GM19240 (cell line): ENCODE results near the gene ARMC7.
"Not testable (repeated sequence)": the region's sequence is repeated elsewhere in the genome, so short reads cannot be mapped to it uniquely, and the experiment has no call there.

Experiments used
- DNase-seq: peaks from one replicate; pipeline ENCODE4 v3.0.0; 2011; ENCODE audit warnings: low spot score; ENCODE audit not compliant: insufficient read length

The ARMC7 gene

DNA sequence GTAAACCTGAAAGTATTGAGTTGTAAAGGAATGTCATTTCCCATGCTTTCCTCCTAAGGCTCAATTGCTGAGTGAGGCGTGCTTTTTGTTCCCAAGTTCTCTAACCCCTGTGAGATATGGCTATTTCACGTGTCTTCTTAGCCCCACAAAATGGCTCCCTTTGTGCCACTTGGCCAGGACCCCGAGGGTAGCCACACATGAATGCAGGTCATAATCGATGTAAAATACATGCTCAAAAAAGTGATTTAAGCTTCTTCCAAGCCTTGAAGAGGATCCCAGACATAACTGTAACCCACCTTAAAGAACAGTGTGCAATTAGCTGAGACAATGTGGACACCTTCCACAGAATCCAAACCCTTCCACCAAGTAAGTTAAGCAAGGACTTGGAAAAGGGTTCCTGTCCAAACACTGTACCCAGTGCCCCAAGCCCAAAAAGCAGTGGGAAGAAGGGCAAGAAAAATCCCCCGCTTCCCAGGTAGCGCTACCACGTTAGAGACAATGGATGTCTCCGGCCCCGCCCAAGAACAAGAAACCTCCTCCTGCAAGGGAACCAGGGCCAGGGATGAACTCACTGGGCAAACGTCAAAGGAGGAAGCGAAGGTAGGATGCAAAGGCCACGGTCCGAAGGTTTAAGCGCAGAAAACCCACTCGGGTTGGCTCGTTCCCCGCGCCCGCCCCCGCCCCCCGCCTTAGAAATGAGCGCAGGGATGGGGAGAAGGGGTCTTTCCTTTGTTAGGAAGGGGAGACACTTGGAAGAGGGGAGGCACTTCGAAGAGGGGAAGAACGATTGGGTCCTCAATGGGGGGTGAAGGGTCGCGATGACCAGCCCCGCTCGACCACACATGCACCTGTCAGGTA lies 43.4 kb downstream of the ARMC7 start:
- no peak for DNase-seq

DNA sequence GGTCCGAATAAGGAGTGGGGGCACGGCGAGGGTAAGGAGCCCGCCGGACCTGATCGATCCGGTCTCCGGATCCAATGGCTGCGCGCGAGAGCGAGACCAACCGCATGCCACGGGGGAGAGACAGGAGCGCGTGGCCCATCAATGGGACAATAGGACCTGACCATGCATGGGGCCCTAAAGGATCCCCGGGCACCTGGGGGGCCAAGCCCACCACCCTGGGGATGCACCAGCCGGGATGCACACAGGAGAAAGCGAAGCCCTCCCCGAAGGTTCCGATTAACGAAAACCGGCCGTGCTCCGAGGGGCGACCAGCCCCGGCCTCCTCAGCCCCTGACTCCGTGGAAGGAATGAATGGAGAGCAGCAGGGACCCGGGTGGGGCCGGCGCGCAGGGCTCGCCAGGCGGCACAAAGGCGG lies 44.0 kb downstream of the ARMC7 start:
- DNase-seq: no peak

DNA sequence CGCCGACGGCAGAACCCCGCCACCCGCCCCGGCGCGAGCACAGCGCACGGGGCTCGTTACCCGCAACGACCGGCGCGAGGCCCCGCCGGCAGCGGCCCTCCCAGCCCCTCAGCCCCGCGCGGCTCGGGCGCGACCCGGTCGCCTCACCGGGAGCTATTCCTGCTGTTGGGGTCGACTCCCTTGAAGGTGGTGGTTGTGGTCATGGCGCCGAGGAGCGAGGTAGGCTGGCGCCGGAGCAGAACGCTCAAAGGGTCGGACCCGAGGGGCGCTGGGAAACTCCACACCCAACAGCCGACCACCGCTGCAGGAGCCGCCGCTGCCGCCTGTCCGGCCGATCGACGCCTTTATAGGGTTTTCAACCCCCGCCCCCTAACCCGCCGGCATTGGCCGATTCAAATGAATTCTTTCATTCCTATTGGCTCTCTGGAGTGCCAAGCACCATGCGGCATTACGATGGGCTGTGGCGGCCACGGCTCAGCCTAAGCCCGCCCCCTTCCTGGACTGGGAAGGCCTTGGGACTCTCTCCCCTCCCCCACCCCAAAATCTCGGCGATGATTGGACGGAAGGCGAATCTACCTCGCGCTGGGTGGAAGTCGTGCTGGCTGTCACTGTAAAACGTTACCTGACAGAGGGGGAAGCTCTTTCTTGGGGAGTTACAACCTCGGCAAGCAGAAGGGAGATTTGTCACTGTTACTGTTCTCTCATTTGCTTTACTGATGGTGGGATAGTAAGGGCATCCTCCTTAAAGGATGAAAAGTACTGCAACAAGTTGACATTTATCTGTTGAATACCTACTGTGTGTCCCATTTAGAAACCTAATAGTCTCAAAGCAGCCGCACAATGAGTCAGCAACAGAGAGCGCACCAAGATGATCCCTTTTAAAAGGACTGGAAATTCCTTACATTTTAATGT lies 44.7 kb downstream of the ARMC7 start, which contains the start of gene JPT1:
Gene JPT1 (minus strand): TSS at position 318 of the 912 bp plus-strand sequence. CDS start 115 bp downstream, at position 203.
- DNase-seq: peak; percentile 96

DNA sequence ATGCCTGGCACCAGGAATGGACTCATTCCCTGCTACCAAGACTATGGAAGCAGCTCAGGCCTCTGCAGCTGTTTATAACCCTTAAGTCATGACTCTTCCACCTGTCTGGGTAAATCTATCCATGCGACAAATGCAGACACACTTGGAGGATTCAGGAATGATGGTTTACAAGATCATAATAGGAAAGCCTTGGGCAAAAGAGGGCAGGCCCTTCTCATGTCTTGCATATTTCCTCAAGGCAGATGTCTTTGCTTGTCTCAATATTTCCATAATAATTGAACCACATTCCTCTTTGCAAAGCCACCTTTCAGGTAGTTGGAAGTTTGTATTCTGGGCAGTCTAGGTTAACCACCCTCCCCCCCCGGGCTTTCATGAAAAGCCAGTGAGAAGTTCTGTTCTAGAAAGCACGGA lies 45.4 kb downstream of the ARMC7 start:
- no peak for DNase-seq

DNA sequence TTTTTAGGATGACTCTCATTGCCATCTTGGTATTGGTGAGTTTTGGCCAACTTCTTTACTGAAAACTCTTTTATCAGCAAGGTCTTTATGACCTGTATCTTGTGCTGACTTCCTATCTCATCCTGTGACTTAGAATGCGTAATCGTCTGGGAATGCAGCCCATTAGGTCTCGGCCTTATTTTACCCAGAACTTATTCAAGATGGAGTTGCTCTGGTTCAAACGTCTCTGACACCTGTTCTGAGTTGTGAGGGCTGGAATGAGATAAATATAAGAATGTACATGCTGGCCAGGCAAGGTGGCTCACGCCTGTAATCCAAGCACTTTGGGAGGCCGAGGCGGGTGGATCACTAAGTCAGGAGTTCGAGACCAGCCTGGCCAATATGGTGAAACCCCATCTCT lies 48.7 kb downstream of the ARMC7 start:
- DNase-seq: not testable (repeated sequence)

DNA sequence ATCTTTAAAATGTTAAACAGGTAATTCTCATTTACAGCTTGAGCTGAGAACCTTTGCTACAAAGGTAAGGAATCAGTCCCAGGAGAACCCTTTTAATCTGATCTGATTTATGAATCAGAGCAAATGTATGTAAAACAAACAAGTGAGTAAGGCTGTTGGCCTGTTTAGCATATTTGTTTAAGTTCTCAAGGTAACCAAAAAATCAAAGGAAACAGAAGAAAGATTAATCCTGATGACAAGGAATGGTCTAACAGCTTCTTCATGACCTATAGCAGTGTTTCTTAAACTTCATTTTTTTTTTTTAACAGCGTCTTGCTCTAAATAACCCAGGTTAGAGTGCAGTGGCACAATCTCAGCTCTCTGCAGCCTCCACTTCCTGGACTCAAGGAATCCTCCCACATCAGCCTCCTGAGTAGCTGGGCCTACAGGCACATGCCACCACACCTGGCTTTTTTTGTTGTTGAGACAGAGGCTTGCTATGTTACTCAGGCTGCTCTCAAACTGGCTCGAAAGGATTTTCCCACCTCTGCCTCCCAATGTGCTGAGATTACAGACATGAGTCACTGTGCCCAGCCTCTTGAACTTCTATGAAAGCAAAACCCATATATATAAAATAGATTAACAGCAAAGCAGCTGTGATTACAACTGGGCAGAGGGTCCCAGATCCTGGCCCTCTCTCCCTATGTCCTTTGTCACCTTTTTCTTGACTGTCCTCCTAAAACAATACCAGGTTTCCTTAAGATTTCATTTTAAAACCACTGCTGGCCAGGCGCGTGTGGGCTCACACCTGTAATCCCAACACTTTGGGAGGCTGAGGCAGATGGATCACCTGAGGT lies 49.6 kb downstream of the ARMC7 start:
- no peak for DNase-seq

DNA sequence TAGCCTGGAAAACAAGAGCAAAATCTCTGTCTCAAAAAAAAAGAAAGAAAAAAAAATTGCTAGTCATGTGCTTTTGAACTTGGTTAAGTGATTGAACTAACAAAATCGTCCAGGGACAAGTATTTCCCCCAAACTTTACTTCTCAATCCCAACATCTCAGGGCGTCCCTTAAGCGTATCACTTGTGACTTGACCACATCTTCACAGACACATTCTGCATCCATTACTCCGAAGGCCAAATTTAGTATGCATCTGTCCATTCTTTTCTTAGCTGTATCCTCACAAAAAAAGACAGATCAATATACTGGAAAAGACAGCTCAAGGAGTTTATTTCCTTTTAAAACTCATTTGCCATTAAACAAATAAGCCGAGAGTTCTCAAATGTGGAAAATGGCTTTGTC lies 50.4 kb downstream of the ARMC7 start:
- no peak for DNase-seq

DNA sequence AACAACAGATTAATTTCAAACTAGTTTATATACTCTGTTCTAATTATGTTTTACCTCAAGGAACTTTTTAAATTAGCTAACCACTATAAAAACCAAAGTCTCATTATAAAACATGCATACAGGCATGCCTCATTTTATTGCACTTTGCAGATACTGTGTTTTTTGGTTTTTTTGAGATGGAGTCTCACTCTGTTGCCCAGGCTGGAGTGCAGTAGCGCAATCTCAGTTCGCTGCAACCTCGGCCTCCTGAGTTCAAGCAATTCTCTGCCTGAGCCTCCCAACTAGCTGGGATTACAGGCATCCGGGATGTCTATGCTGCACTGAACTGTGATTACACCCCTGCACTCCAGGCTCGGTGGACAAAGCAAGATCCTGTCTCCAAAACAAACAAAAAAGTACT lies 53.3 kb downstream of the ARMC7 start:
- no peak for DNase-seq

DNA sequence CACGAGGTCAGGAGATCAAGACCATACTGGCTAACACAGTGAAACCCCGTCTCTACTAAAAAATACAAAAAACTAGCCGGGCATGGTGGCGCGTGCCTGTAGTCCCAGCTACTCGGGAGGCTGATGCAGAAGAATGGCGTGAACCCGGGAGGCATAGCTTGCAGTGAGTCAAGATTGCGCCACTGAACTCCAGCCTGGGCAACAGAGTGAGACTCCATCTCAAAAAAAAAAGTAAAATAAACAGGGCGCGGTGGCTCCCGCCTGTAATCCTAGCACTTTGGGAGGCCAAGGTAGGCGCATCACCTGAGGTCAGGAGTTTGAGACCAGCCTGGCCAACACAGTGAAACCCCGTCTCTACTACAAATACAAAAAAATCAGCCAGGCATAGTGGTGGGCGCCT lies 54.8 kb downstream of the ARMC7 start:
- not testable (repeated sequence) for DNase-seq

DNA sequence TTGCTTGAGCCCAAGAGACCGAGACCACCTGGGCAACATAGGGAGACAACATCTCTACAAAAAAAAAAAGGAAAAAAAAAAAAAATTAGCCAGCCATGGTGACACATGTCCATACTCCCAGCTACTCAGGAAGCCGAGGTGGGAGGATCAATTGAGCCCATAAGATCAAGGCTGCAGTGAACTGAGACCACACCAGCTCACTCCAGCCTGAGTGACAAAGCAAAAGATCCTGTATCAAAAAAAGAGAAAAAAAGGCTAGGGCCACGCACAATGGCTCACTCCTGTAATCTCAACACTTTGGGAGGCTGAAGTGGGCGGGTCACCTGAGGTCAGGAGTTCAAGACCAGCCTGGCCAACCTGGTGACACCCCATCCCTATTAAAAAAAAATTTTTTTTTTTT lies 59.2 kb downstream of the ARMC7 start:
- DNase-seq: no peak

DNA sequence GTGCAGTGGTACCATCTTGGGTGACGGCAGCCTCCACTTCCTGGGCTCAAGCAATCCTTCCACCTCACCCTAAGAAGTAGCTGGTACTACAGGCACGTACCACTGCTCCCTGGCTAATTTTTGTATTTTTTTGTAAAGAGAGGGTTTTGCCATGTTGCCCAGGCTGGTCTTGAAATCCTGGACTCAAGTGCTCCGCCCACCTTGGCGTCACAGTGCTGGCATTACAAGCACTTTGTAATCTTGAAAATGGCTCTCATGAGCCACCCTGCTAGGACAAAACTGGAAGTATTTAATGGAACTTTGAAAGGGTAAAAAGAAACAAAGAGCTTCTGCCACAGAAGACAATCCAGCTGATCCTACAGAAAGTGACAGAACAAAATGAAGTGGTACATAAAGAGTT lies 63.8 kb downstream of the ARMC7 start:
- no peak for DNase-seq

DNA sequence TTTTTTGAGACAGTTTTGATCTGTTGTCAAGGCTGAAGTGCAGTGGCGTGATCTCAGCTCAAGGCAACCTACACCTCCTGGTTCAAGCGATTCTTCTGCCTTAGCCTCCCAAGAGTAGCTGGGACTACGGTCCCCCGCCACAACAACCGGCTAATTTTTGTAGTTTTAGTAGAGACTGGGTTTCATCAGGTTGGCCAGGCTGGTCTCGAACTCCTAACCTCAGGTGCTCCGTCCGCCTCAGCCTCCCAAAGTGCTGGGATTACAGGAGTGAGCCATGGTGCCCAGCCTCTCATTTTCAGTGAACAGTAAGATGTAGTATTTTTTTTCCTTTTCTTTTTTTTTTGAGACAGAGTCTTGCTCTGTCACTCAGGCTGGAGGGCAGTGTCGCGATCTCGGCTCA lies 65.2 kb downstream of the ARMC7 start:
- DNase-seq: no peak

DNA sequence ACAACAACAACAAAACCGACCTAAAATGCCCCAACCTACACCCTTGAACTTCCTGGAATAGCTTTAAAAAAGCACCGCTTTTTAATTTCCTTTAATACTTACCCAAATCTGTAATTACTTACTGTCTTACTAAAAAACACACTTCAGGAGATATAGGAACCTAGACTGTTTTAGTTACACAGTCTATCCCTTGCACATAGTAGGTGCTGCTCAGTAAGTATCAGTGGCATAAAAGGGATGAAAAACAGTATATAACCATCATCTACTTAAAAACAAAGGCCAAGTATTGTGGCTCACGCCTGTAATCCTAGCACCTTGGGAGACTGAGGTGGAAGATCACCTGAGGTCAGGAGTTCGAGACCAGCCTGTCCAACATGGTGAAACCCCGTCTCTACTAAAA lies 66.9 kb downstream of the ARMC7 start:
- DNase-seq: no peak

DNA sequence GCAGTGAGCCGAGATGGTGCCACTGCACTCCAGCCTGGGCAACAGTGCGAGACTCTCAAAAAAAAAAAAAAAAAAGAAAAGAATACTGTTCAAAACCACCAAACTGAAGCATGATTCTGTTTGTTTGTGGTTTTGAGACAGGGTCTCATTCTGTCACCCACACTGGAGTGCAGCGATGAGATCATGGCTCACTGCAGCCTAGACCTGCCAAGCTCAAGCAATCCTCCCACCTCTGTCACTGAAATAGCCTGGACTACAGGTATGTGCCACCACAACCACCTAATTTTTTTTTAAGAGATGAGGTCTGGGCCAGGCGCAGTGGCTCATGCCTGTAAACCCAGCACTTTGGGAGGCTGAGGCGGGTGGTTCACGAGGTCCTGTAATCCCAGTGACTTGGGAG lies 68.7 kb downstream of the ARMC7 start:
- DNase-seq: no peak
